Left renal pelvis (tissue), 4 donors: Measurements from ENCODE around the gene PIAS4. TPM values are rescaled to one million over a fixed set of nuclear protein-coding genes. Genes with fewer than 3 reads are reported as not detected.
"Not testable (repeated sequence)": the region's sequence is repeated elsewhere in the genome, so short reads cannot be mapped to it uniquely, and the experiment has no call there.

Experiments used
- DNase-seq, 4 donors: peaks; one replicate each; pipeline ENCODE4 v3.0.0-alpha.2; 2013; ENCODE audit warnings: low read depth in 4 of 4, low spot score in 3 of 4
- polyA plus RNA-seq, 4 donors: library from polyadenylated mRNA; unstranded; fragments of 120-200 nt; gene quantifications; one replicate each; pipeline ENCODE4 v1.2.1, GENCODE V29; 2013; ENCODE audit not compliant: insufficient read length in 4 of 4

PIAS4 gene
- 10 to 100 TPM; 25.4 to 37.8 (median 34.0) TPM for polyA plus RNA-seq

DNA sequence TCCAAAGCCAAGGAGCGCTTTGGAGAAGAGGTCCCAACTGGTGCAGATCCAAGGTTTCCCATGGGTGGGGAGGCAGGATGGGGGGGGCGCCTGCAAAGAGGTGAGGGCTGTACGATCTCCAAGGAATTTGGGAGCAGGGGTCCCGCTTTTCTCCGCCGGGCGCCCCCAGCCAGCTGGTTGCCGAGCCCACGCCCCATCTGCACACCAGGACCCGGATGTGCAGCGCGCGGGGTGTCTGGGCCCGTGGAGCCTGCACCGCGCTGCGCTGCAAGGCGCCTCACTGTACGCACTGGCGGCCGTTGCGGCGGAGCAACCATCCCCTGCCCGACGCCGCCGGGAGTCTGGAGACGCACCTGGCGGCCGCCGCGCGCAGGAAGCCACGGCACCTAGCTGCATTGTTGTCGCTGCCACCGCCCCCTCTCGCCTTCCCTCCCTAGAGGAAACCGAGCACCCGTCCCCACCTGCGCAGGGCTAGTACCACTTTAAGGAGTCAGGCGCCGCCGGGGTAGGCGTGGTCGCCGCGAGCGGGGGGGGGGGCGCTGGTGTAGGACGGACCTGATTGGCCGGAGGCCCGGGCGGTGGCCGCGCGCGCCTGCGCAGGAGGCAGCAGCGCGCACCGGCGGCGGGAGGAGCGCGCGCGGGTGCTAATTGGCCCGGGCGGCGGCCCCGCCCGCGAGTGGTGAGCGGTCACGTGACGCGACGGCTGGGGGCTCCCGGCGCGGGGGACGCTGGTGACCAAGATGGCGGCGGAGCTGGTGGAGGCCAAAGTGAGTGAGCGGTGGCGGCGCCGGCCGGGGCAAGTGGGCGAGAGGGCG, at the start of gene PIAS4:
Gene PIAS4 (plus strand): TSS at position 716 of the 815 bp plus-strand sequence. CDS start 25 bp downstream, at position 741.
- peak in 3 of 4 donors; percentile 93 to 94 (median 93) for DNase-seq

DNA sequence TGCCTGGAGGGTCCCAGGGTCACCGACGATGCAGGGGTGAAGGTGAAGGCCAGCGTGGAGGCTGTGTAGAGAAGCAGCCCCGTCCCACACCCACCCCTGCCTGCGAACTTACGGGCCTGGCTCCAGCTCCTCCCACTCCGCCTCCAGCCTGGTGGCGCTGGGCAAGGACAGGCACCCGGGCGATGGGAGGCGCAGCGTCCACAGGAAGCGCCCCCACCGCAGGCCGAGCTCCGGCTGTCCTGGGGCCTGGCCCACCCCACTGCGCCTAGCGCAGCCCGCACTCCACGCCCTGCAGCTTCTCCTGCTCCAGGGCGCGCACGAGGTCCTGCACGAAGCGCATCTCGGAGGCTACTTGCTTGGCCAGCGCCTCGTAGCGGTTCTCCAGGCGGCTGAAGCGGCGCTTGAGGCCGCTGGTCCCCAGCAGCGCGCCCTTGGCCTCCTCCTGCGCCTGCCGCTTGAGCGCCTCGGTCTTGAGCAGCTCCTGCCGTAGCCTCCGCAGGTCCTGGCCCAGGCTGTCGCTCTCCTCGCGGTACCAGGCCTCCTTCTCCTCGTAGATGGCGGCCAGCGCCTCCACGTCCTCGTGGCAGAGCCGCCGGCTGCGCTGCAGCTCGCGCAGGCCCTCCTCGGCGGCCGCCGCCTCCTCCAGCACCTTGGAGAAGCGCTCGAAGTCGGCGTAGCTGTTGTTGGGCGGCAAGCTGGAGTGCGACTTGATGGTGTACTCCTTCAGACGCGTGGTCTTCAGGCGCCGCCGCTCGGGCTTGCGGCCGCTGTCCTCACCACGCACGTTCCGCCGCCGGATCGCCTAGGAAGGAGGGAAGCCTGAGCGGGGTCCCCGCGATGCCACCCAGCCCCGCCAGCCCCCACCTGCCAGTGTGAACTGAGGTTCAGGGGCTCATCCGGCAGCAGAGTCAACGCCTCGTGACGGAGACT, 48.4 kb upstream of the PIAS4 start:
- DNase-seq = no peak

DNA sequence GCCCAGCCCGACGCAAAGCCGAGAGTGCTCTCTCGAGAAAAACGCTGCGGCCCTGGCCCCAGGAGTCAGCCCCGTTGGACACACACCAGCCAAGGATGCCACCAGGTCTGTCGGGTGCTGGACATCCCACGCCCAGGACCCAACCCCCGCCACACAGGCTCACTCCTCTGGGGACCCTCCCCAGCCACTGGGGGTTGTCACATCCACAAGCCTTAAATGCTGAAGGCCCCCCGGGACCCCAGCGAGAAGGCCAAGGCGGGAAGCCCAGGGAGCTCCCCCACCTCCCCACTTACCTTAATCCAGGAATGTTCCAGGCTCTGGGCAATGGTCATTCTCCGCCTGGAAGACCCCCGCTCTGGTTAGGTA, 47.8 kb upstream of the PIAS4 start:
- DNase-seq = no peak

DNA sequence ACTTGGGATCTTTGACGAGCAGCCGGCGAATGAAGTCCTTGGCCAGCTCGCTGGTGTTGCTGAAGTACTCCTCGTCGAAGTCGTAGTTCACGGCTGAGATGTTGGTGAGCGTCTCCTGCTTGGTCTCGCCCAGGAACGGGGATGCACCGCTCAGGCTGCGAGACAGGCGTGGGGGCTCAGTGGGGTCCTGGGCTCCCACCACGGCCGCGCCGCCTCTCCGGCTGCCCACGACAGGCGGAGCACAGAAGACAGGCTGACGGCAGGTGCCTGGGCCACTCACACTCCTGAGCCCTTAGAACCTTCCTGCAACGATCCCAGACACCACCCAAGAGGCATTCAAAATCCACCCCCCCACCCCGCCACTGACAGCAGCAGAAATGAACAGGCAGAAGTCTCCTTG, 46.5 kb upstream of the PIAS4 start:
- no peak for DNase-seq

DNA sequence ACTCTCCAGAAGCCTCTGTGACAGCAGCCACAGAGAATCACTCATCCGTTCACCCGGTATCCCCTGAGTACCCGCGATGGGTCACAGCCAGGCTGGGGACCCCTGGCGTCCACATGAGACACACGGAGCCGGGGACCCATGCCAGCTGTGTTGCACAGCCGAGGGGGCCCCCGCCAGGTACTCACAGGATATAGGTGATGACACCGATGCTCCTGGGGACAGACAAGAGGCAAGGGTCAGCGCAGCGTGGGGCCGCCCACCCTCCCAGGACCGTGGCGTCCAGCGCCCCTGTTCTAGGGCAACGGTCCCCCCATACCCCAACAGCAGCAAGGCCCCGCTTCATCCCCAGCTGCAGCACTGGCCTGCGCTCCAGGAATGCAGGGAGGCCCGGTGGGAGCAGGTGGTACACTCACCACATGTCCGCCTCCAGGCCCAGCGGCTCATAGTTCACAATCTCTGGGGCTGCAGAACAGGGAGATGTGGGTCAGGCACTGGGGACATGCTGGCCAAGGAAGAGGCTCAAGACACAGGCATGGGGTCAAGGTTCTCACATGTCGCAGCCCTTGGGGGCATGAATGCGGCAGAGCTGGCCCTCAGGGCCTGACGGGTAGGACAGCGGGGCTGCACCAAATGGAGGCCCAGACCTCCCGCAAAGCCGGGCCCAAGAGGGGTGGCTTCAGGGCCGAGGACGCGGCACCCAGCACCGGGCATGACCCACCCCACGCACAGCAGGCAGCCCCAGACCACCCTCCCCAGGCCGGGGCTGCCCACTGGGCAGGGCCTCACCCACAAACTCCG, 43.9 kb upstream of the PIAS4 start:
- no peak for DNase-seq

DNA sequence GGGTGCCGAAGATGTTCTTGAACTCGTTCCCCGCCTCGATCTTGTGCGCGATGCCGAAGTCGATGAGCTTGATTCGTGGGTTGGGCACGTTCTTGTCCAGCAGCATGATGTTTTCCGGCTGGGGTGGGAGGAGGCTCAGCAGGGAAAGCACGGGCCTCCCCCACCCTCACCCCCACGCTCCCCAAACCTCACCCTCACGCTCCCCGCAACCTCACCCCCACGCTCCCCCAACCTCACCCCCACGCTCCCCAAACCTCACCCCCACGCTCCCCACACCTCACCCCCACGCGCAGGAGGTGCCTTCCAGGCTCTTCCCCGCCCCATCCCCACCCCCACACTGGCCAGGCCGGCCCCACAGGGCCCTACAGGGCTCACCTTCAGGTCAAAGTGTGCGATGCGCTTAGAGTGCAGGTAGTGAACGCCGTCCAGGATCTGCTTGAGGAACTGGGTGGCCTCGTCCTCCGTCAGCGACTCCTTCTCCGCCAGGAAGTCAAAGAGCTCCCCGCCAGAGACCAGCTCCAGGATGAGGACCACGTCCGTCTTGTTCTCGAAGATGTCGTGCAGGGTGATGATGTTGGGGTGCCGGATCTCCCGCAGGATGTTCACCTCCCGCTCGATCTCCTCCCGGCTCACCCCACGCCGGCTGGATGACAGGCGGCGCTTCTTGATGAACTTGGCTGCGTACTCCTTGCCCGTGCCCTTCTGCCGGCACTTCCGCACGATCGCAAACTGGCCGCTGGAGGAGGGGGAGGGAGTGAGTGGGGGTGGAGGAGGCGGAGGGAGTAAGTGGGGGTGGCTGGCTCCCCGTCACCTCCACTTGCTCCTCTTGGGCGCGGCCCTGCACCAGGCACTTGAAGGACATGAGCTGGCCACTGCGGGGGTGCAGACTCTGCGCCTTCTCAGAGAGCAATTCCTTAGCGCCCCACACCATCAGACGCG, 43.0 kb upstream of the PIAS4 start:
- DNase-seq = no peak

GRCh38 chr19:3966051-3967017, 41.2 kb upstream of the PIAS4 start:
- DNase-seq = no peak

- DNase-seq = not testable (repeated sequence)
Observed at GRCh38 chr19:3967983-3968382, 39.6 kb upstream of the PIAS4 start.

- peak; percentile 72 to 85 (median 80) for DNase-seq
Observed at GRCh38 chr19:3968556-3969434, 38.7 kb upstream of the PIAS4 start.

DNA sequence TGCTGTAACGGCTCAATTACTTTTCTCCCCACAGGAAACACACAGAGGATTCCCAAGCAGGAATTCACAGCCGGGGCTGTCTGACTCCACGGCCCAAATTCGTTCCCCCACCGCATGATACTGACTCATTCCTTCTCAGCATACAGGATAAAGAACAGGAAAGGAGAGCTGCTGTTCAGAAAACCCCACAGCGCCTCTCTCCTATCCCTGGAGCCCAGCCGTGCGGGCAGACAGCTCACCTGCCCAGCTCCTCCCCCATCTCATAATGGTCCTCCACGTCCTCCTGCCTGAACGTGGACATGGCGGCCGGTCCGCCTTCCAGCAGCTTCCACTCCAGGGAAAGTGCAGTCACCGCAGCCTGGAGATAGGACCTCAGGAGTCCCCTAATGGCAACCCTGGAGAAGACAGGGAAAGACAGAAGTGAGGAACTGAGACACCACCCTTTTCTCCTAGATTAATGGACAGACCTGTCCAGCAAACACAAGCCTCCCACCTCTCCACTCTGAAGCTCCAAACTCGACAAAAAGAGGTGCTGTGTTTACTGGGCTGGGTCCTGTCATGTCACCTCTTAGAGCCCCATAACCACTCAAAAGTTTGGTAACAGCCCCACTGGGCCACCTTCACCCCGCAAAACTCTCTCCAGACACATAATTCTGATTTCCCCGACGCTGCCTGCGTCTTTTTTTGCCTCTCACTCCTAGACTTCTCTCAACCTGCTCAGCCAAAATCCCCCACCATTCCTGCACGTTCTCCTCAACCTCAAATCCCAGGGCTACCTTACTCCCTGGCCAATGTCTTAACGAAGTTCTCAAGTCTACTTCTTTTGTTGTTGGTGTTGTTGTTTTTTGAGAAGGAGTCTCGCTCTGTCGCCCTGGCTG, 37.9 kb upstream of the PIAS4 start:
- no peak for DNase-seq

DNA sequence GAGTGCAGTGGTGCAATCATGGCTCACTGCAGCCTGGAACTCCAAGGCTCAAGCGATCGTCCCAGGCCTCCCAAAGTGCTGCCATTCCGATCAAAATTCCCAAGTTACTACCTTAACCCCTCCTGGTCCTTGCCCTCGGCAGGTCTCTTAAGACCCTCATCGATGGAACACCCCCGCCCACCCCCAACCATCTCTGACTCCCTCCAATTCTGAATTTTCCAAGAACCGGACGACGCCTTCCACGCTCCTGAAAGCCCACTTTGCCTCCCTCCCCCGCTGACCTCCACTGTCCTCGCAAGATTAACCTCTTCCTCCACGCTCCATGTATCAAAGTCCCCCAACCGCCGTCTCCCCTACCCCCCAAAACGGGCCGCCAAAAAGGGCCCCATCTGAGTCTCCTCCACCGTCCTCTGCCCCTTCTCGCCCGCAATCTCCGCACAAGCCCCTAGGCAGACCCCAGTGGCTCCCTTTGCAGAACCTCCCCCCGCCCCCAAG, 37.2 kb upstream of the PIAS4 start:
- DNase-seq = no peak

DNA sequence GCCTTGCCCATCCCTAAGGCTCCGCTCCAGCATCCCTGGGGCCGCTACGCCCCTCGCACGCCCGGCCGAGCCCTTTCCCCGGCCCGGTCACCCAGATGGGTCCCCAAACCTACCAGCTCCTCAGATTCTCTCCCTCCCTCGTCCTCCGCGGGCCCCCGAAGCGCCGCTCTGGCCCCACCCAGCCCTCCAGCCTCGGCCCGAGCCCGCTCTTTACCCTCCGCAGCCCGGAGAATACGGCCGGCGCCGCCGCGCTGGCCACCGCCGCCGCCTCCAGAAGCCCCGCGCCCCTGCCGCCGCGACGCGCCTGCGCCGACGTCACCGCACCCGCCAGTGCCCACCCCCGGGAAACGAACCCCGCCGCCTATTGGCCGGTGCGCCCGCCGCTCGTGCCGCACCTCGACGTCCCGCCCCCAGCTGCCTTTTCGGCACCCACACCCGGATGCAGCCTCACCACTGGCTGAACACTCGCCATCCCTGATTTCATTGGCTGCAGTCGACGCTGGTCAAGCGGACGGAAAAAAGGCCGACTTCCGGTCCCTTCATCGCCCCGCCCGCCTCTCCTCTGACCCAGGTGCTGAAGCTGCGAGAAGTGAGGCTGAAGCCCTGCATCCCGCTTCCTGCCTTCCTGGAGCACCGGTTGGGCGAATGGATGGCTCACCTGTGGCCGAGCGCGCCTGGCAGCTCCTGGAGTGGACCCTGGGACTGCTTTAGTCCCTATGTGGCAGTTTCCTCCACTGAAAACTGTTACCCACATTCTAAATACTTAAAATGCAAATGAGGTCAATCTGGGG, 36.5 kb upstream of the PIAS4 start, which contains the start of gene DAPK3:
Gene DAPK3 (minus strand): TSS at position 292 of the 791 bp plus-strand sequence. CDS start 1,364 bp downstream, outside the sequence.
- peak; percentile 90 to 95 (median 92) for DNase-seq

- no peak for DNase-seq
Observed at GRCh38 chr19:3975144-3975543, 32.4 kb upstream of the PIAS4 start.

DNA sequence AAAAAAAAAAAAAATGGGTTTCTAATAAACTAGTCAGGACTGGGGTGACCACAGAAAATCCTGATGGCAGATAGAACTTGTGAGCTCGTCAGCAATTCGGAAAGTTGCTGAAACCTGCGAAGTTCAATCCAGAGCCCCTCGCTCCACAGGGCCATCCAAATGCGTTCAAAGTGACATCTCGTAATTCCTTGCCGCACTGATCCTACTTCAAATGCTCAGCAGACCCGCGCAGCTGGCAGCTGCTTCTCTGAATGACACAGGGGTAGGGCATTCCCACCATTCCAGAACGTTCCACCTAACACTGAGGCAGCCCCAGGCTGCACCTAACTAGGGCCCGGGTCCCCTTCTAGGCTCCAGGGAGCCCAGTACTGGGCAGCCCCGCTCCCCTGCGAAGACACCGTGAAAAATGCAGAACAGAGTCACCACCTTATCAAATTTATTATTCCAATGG, 31.9 kb upstream of the PIAS4 start:
- DNase-seq = no peak
